K562 (cell line): ENCODE results near the gene FIGLA. TPM values are rescaled to one million over a fixed set of nuclear protein-coding genes. Genes with fewer than 3 reads are reported as not detected.

ENCODE experiments used
- ATAC-seq: fragments of 200-7000 bp; cut with Tn5 transposase; 3 replicates; pipeline ENCODE4 v1.9.1; 2020; ENCODE audit warnings: moderate library complexity
- BruUV-seq: library from RNA; stranded (reverse); fragments of 400-500 nt; replicated peaks from 2 replicates; lab custom pipeline; 2021; lab: Mats Ljungman, UMichigan
- CTCF ChIA-PET: fragments of 300-600 bp; formaldehyde crosslinking; extraction: SDS; loops from one replicate; lab custom pipeline; 2021; ENCODE audit warnings: low intra/inter-chr PET ratio; lab: Yijun Ruan, JAX
- POLR2A ChIA-PET: fragments of 300-600, 350-650 bp; sonication (Branson Sonifier 250); formaldehyde crosslinking; extraction: SDS; loops from one replicate; lab custom pipeline; 2021; ENCODE audit warnings: antibody characterized with exemption, inconsistent platforms; lab: Yijun Ruan, JAX
- DNase-seq, 4 experiments: peaks; one replicate each; pipeline versions ENCODE4 v3.0.0 to v3.0.0-alpha.2; 2011 to 2018; ENCODE audit warnings: low spot score in 3 of 4, mixed read lengths in 3 of 4; ENCODE audit errors: extremely low read depth in 1 of 4
- FAIRE-seq: peaks from 2 replicates; lab custom pipeline; 2011; peaks lifted over from hg19 to GRCh38; lab: Jason Lieb, UNC
- H2AFZ ChIP-seq: 2 replicates; pipeline ENCODE4 v1.6.0; 2011; ENCODE audit warnings: low read depth, low read length, control low read depth, inconsistent platforms
- H3K27ac ChIP-seq: fragments of 200-600 bp; 3 replicates; pipeline ENCODE4 v1.8.0; 2011; ENCODE audit warnings: low read depth, mild to moderate bottlenecking, control low read depth, inconsistent platforms, low read length, moderate library complexity, mixed read lengths; ENCODE audit errors: extremely low read depth
- H3K27me3 ChIP-seq, 2 experiments: fragments of 300-600 bp in 1 of 2; 2 replicates in 1 of 2; 3 replicates in 1 of 2; pipeline versions ENCODE4 v1.6.0 to v1.8.0; 2011; ENCODE audit warnings: inconsistent platforms in 2 of 2, low read length in 2 of 2, mild to moderate bottlenecking in 1 of 2, mixed read lengths in 1 of 2, moderate library complexity in 1 of 2; ENCODE audit not compliant: control insufficient read depth in 2 of 2, insufficient read depth in 2 of 2
- H3K36me3 ChIP-seq: fragments of 300-600 bp; 3 replicates; pipeline ENCODE4 v1.8.0; 2011; ENCODE audit warnings: mild to moderate bottlenecking, low read length, inconsistent platforms; ENCODE audit not compliant: control insufficient read depth, insufficient read depth
- H3K4me1 ChIP-seq, 2 experiments: fragments of 200-600 bp in 1 of 2; replicated peaks in 1 of 2; 2 replicates in 1 of 2; 3 replicates in 1 of 2; pipeline versions ENCODE4 v1.5.1 to v1.8.0; 2011; ENCODE audit warnings: inconsistent platforms in 2 of 2, low read length in 2 of 2, mild to moderate bottlenecking in 1 of 2, mixed read lengths in 1 of 2, moderate library complexity in 1 of 2; ENCODE audit not compliant: control insufficient read depth in 2 of 2, insufficient read depth in 2 of 2
- H3K4me2 ChIP-seq: 2 replicates; pipeline ENCODE4 v1.6.1; 2011; ENCODE audit warnings: low read length, control low read depth, inconsistent platforms, mixed read lengths; ENCODE audit not compliant: insufficient read depth
- H3K4me3 ChIP-seq: fragments of 200-600 bp; sonication (generic), shearing (Covaris generic); 2 replicates; pipeline ENCODE4 v1.5.1; 2016; ENCODE audit warnings: control low read depth, inconsistent platforms
- H3K79me2 ChIP-seq: fragments of 200-600 bp; 3 replicates; pipeline ENCODE4 v1.8.0; 2011; ENCODE audit warnings: low read length, inconsistent platforms; ENCODE audit not compliant: control insufficient read depth, insufficient read depth
- H3K9ac ChIP-seq, 2 experiments: 2 replicates each; pipeline versions ENCODE4 v1.6.0 to v1.6.1; 2011; ENCODE audit warnings: low read depth in 2 of 2, low read length in 2 of 2, control low read depth in 1 of 2, inconsistent platforms in 1 of 2, mild to moderate bottlenecking in 1 of 2, mixed read lengths in 1 of 2; ENCODE audit not compliant: insufficient read depth in 1 of 2
- H3K9me1 ChIP-seq: one replicate; pipeline ENCODE4 v1.6.0; 2011; ENCODE audit warnings: inconsistent platforms, mild to moderate bottlenecking, low read length, moderate library complexity; ENCODE audit not compliant: control insufficient read depth, insufficient read depth
- H3K9me3 ChIP-seq: replicated peaks from 2 replicates; pipeline ENCODE4 v1.5.1; 2011; ENCODE audit warnings: low read depth, low read length, inconsistent platforms; ENCODE audit not compliant: control insufficient read depth, insufficient read depth
- H4K20me1 ChIP-seq: replicated peaks from 2 replicates; pipeline ENCODE4 v1.6.1; 2011; ENCODE audit warnings: low read length, inconsistent platforms, mixed read lengths; ENCODE audit not compliant: control insufficient read depth, insufficient read depth
- ATF3 ChIP-seq, 2 experiments: fragments of 450-650 bp in 1 of 2; sonication (generic) in 1 of 2; formaldehyde crosslinking in 1 of 2; IDR thresholded peaks in 1 of 2; conservative IDR thresholded peaks in 1 of 2; 2 replicates each; pipeline versions ENCODE4 v1.6.1 to v1.8.1; 2016 to 2023; ENCODE audit warnings: mild to moderate bottlenecking in 2 of 2, moderate library complexity in 2 of 2, inconsistent platforms in 1 of 2, missing genetic modification reagents in 1 of 2
- DPF2 ChIP-seq: fragments of 450-650 bp; IDR thresholded peaks from 2 replicates; pipeline ENCODE4 v1.6.1; 2016
- FOSL1 ChIP-seq: fragments of 200-800 bp; sonication (Bioruptor generic); conservative IDR thresholded peaks from 2 replicates; pipeline ENCODE4 v1.6.1; 2016; ENCODE audit warnings: missing genetic modification characterization, missing compliant biosample characterization
- JUND ChIP-seq, 2 experiments: IDR thresholded peaks; 2 replicates in 1 of 2; 3 replicates in 1 of 2; pipeline ENCODE4 v1.6.1; 2011; ENCODE audit warnings: borderline replicate concordance in 2 of 2, low read depth in 2 of 2, low read length in 2 of 2, improper control_type of control experiment in 1 of 2, missing biosample characterization in 1 of 2, missing genetic modification characterization in 1 of 2, missing genetic modification reagents in 1 of 2
- NBN ChIP-seq: fragments of 450-650 bp; IDR thresholded peaks from 2 replicates; pipeline ENCODE4 v1.6.1; 2016; ENCODE audit warnings: low read depth, mild to moderate bottlenecking
- NKRF ChIP-seq: fragments of 450-650 bp; IDR thresholded peaks from 2 replicates; pipeline ENCODE4 v1.6.1; 2016; ENCODE audit warnings: borderline replicate concordance
- SMARCA4 ChIP-seq: fragments of 450-650 bp; IDR thresholded peaks from 2 replicates; pipeline ENCODE4 v1.6.1; 2016
- SMARCE1 ChIP-seq: fragments of 450-650 bp; IDR thresholded peaks from 2 replicates; pipeline ENCODE4 v1.7.1; 2016; ENCODE audit warnings: mild to moderate bottlenecking
- ZNF431 ChIP-seq: sonication (generic); formaldehyde crosslinking; IDR thresholded peaks from 2 replicates; pipeline ENCODE4 v1.8.0; 2022; ENCODE audit warnings: mild to moderate bottlenecking, missing genetic modification reagents
- WGBS: fragments of 100-300 bp; shearing (Covaris generic); methylation state at CpG from one replicate; pipeline ENCODE4 v1.1.6; 2016; ENCODE audit warnings: low coverage, mixed read lengths; ENCODE audit not compliant: insufficient coverage; ENCODE audit errors: missing lambda C conversion rate; 5-methylcytosine and 5-hydroxymethylcytosine counted together
- in situ Hi-C: fragments of 300-500 bp; cut with MboI; formaldehyde crosslinking; loops from 4 replicates; pipeline ENCODE4 v1.15.0; 2018; ENCODE audit warnings: inconsistent platforms, mixed read lengths
- intact Hi-C: fragments of 100-400 bp; cut with micrococcal nuclease; formaldehyde crosslinking; loops from 2 replicates; pipeline ENCODE4 v1.14.2; 2022
- polyA plus RNA-seq, 8 experiments: library from polyadenylated mRNA; depleted of rRNA in 4 of 8; stranded (reverse) in 5 of 8; unstranded in 3 of 8; fragments of >200 nt; fragmentation: Nextera tagmentation in 2 of 8; fragmentation: Illumina TruSeq in 1 of 8; extraction: Ambion mirVana in 2 of 8; extraction: Trizol in 1 of 8; gene quantifications; 2 replicates each; pipeline versions ENCODE4 v1.2.1 to v1.2.3, GENCODE V29; 2011 to 2014; ENCODE audit warnings: inconsistent platforms in 1 of 8, missing spikeins in 1 of 8
- total RNA-seq, 7 experiments: library from RNA; depleted of rRNA in 6 of 7; stranded (reverse); fragments of >200 nt in 6 of 7; fragmentation: Illumina TruSeq in 2 of 7; extraction: Trizol in 2 of 7; gene quantifications; 2 replicates each; pipeline versions ENCODE4 v1.2.1 to v1.2.3, GENCODE V29; 2011 to 2021; ENCODE audit warnings: low replicate concordance in 1 of 7

Gene FIGLA
- total and polyA plus RNA-seq, 9 of the 15 experiments (the other 6 are each of a cell fraction or from before 2014, with no cell fraction given): not detected

- Histone ChIP-seq H3K36me3 (no peaks in the 10 kb centered on the region), H3K4me2 (no peak overlapping the region), H3K9ac (no peak overlapping the region), H3K4me1 (peaks cover 0 to 8% of the 10 kb centered on the region in 2 experiments; a peak in 3 of 5 replicates), H3K79me2 (no peaks in the 10 kb centered on the region), H3K27me3 (no peaks in the 10 kb centered on the region), H2AFZ (no peak overlapping the region), H4K20me1 (no peaks in the 10 kb centered on the region), H3K9me3 (no peaks in the 10 kb centered on the region), H3K4me3 (no peak overlapping the region), H3K27ac (no peak overlapping the region), H3K9me1 (no peaks in the 10 kb centered on the region)
- FAIRE-seq: no peak
- 0% methylated on average over 2 of the region's 2 CpGs for WGBS
- in situ Hi-C loops: loop anchor here (25.0 kb wide), 1 partner anchor 463 kb away; the partner anchor contains the start of gene FAM136A
- no peak for ATAC-seq
- intact Hi-C loops: no loop called here
- POLR2A ChIA-PET: interaction anchor here (0.6 to 1.0 kb wide), 5 partner anchors 10 to 225 kb away, joined by 3 to 6 read pairs (median 3); no protein-coding TSS in a partner anchor
- CTCF ChIA-PET: no interaction called here
- no peak for DNase-seq
- TF ChIP-seq NKRF: no peak
- TF ChIP-seq SMARCA4: peak; percentile 41; the same call in 1 of the 2 replicates
- TF ChIP-seq SMARCE1: peak; percentile 63
- TF ChIP-seq ZNF431 (CRISPR knock-in tag): no peak
- no peak for TF ChIP-seq NBN
- peak; percentile 56 for TF ChIP-seq JUND (IDR thresholded peaks at IDR 0.05; ENCODE audit: borderline replicate concordance, low read depth, low read length)
- TF ChIP-seq JUND (tag; IDR thresholded peaks at IDR 0.05; ENCODE audit: borderline replicate concordance, low read depth, low read length): peak; percentile 61; the same call in 1 of the 3 replicates
- peak; percentile 63 for TF ChIP-seq ATF3 (IDR thresholded peaks at IDR 0.05)
- TF ChIP-seq ATF3 (CRISPR knock-in tag; conservative IDR thresholded peaks at IDR 0.05): no peak
- peak; percentile 64 for TF ChIP-seq FOSL1 (tag)
- TF ChIP-seq DPF2: peak; percentile 54; the same call in 1 of the 2 replicates
- BruUV-seq: no TSS peak
These were observed 15.3 kb downstream of the FIGLA start for GRCh38 chr2:70775141-70775540.
